CD4-positive, alpha-beta T cell treated with Interleukin-15 for 1 hour (primary cell): ENCODE data around the gene PDE6D.
"Not testable (repeated sequence)": the region's sequence is repeated elsewhere in the genome, so short reads cannot be mapped to it uniquely, and the experiment has no call there.

Experiments used
- DNase-seq: peaks from one replicate; pipeline ENCODE4 v3.0.0-alpha.2; 2020

PDE6D gene

GRCh38 chr2:231769170-231770136 is 11.6 kb downstream of the PDE6D start:
- no peak for DNase-seq

DNA sequence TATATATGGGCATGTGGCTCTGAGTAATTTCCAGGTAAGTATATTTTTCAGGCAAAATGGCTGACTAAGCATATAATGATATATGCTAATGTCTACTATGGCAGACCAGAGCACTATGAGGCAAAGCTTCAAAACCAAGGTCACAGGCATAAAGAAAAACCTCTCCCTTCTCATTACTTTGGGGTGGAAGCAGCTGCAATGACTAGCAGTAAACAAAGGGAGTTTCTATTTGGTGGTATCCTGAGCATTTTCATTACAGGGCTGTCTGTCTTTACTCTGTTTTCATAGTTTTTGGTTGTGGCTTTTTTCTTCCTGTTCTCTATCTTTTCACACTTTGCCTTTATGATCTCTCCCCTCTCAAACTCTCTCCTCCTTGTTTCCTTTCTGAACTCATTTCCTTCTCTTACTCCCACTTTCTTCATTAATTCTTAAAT is 15.6 kb downstream of the PDE6D start:
- DNase-seq, result no peak

DNA sequence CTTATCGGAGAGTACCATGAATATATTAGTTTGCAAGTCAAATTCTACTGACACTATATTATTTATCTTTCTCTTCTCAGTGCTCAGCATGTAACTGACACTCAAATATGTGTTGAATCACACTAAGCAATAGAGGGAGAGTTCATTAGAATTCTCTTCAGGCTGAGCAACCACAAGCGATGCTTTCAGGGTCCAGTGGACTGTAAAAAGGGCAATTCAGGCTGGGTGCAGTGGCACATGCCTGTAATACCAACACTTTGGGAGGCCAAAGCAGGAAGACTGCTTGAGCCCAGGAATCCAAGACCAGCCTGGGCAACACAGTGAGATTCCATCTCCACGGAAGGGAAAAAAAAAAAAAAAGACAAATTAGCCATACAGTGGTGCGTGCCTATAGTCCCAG is 16.3 kb downstream of the PDE6D start:
- no peak for DNase-seq

DNA sequence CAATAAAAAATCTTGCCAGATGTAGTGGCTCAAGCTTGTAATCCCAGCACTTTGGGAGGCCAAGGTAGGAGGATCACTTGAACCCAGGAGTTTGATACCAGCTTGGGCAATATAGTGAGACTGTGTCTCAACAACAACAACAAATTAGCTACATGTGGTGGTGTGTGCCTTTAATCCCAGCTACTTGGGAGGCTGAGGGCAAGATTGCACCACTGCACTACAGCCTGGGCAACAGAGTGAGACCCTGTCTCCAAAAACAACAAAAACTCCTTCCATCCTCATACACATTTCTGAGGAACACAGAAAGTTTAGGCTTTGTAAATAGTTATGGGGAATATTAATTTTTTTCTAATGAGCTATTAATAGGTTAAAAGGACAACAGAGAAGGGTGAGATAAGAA is 17.0 kb downstream of the PDE6D start:
- no peak for DNase-seq

GRCh38 chr2:231761735-231762134 is 19.3 kb downstream of the PDE6D start:
- DNase-seq, result no peak

DNA sequence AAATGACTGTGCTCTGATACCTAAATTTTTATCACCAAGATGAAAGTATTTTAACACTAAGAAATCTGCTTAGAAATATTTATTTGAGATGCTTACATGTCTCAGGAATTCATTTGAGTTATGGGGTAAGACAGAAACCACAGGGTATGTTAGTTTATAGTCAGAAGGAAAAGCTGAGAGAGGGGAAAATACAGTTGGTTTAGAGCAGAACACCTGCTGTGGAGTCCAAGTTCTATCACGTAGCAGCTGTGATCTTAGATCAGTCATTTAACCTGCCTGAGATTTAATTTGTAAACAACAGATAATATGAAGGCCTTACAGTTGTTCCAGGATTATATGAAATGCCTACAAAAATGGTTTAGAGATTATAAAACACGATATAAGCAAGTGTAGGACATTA is 29.0 kb downstream of the PDE6D start:
- DNase-seq, result no peak

GRCh38 chr2:231751042-231751815 is 29.9 kb downstream of the PDE6D start:
- no peak for DNase-seq

DNA sequence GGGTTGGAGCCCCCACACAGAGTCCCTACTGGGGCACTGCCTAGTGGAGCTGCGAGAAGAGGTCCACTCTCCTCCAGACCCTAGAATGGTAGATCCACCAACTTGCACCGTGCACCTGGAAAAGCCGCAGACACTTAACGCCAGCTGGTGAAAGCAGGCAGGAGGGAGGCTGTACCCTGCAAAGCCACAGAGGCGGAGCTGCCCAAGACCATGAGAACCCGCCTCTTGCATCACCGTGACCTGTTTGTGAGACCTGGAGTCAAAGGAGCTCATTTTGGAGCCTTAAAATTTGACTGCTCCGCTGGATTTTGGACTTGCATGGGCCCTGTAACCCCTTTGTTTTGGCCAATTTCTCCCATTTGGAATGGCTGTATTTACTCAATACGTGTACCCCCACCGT is 32.1 kb downstream of the PDE6D start:
- not testable (repeated sequence) for DNase-seq

DNA sequence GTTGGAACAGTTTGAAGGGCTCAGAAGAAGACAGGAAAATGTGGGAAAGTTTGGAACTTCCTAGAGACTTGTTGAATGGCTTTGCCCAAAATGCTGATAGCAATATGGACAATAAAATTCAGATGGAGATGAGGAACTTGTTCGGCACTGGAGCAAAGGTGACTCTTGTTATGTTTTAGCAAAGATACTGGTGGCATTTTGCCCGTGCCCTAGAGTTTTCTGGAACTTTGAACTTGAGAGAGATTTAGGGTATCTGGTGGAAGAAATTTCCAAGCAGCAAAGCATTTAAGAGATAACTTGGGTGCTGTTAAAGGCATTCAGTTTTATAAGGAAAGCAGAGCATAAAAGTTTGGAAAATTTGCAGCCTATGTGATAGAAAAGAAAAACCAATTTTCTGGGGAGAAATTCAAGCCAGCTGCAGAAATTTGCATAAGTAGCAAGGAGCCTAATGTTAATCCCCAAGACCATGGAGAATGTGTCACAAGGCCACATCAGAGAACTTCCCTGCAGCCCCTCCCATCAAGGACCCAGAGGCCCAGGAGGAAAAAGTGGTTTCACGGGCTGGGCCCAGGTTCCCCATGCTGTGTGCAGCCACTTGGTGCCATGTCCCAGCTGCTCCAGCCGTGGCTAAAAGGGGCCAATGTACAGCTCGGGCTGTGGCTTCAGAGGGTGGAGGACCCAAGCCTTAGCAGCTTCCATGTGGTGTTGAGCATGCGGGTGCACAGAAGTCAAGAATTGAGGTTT is 32.8 kb downstream of the PDE6D start:
- not testable (repeated sequence) for DNase-seq

- no peak for DNase-seq
Measured at GRCh38 chr2:231745303-231746038, 35.6 kb downstream of the PDE6D start.

GRCh38 chr2:231743376-231744116 is 37.5 kb downstream of the PDE6D start:
- DNase-seq, result no peak

DNA sequence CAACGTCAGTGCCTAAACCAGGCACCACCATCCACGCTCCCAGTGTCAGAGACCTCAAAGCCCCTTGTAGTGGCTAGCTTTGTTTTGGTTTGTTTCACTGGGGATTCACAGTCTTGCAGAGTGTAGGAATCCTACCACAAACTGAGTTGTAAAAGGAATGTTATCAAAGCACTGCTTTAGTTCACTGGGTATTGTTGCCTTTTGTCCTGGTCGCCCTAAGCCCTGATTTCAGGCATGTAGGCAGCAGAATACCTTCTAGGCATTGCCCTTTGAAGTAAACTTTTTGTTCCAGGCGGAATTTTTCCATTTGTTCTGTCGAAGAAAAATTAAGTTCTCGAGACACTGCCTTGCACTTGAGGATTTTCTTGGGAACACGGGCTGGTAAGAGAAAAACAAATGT is 43.3 kb downstream of the PDE6D start:
- no peak for DNase-seq

DNA sequence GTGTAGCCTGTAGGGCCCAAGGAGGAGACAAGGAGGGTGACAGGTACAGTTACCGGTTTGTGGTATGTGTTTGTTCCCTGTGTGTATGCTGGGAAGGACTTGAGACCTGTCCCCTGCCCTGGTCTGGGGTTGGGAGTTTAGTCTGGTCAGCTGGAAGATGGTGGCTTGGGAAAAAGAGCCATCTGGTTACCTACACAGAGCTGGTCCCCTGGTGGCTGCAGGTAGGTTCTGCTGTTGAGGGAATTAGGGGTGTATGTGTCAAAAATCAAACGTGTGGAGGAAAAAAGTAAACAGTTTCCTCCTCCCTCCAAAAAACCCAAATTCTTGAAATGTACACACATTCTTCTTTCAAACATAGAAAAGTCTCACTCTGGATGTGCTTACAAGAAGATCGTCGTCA is 48.5 kb downstream of the PDE6D start:
- DNase-seq, result no peak

DNA sequence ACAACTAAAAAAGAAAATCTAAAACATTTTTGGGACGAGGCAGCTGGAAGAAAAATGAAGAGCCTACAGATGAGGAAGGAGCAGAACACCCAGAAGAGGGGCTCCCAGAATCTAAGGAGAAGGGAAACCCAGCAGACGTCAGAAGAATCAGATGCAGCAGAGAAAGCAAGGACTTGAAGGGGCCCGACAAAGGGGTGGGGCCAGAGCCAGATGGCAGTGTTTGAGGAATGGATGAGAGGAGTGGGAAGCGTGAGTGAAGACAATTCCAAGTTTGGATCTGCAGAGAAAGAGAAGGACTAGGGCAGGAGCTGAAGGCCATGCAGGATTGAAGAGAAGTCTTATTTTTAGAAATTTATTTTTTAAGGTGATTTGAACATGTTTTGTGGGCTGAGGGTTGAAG is 53.5 kb downstream of the PDE6D start:
- no peak for DNase-seq

GRCh38 chr2:231726276-231726675 is 54.8 kb downstream of the PDE6D start:
- DNase-seq, result no peak

DNA sequence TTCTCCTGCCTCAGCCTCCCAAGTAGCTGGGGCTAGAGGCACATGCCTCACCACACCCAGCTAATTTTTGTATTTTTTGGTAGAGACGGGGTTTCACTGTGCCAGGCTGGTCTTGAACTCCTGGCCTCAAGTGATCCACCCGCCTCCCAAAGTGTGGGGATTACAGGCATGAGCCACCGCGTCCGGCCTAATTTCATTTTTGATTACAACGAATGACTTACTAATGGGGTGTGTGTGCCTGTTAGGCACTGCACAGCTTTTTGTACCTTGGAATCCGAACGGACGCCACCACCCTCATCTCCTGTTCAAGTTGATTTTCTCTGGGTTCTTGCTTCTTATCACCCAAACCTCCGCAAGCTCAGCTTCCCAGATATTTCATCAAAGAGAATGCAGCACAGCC is 55.6 kb downstream of the PDE6D start:
- no peak for DNase-seq

DNA sequence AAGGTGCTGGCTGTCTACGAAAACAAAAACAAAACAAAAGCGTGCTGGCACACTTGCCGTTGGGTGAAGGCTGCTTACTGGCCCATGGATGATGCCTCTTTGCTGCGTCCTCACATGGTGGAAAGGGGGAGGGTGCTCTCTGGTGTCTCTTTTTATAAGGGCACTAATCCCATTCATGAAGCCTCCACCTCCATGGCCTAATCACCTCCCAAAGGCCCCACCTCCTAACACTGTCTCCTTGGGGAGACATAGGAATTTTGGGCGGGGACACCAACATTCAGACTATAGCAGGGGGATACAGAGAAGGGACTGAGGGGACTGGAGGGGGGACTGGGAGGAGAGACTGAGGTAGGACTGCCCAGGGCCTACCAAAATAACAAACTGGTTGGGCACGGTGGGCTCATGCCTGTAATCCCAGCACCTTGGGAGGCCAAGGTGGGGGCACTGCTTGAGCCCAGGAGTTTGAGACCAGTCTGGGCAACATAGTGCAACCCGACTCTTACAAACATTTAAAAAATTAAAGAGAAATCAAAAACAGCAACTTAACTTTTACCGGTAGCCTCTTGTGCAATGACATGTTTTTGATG is 58.3 kb downstream of the PDE6D start:
- DNase-seq, result no peak

DNA sequence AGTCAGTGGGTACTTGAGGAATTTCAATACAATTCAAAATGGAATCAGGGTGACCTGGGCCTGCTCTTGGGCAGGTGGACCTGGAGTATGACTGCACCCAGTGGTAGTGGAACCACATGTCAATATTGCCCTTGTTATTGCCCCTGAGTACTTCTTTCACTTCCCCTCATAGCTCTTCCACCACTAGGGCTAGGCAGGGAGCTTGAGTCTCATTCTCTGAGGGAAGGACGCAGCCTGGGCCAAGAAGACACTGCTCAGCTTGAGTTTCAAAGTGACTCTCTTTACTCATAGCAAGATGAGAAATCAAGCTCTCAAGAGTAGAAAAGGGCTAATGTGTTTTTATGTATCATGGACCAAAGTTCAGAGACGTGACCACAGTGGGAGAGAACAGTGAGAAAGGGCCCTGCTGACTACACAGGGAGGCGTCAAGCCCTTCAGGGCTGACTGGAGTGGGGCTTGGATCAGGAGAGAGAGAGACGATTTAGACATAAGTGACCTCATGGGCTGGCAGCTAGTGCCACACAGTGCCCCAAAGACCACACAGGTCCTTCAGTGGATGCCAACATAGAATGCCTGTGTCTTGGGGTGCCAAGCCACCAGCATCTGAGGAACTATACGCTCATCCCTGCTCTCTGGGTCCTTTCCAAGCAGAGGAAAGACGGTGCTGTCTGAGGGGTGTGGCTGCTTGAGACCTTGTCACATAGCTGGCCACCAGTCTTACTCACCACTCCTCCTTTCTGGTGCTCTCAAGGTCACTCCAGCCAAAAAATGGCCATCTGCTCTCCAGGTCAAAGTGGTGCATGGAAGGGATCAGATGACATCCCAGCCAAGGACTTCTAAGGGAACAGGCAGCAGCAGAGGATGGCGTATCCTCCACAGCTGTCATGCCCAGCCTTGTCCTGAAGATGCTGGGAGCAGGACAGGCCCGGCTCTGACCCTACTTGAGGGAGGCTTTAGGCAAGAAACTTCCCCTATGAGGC is 59.8 kb downstream of the PDE6D start:
- no peak for DNase-seq

GRCh38 chr2:231720292-231720986 is 60.6 kb downstream of the PDE6D start:
- no peak for DNase-seq
